SHP77 treated with DMSO at 0.1 percent for 48 hours (cell line): ENCODE data around the gene THBS3.

Experiments used
- DNase-seq: peaks from one replicate; lab custom pipeline; 2025; lab: John Stamatoyannopoulos, UW

Gene THBS3

DNA sequence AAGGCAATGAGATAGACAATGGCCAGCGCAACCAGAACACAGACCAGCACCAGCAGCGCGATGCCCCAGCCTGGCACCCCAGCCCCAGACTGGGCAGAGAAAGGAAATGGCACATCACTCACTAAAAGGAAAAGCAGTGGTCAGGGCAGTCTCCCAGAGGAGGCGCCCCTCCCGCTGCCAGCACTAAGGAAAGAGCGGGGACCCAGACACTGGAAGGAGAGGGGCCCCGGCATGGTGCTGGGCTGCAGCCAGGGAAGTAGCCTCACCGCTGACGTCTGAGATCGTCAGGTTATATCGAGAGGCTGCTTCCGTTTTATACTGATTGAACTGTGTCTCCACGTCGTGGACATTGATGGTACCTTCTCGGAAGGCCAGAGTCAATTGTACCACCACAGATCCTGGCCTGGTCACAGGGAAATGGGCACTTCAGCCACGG, 20.2 kb downstream of the THBS3 start:
- DNase-seq, result no peak

DNA sequence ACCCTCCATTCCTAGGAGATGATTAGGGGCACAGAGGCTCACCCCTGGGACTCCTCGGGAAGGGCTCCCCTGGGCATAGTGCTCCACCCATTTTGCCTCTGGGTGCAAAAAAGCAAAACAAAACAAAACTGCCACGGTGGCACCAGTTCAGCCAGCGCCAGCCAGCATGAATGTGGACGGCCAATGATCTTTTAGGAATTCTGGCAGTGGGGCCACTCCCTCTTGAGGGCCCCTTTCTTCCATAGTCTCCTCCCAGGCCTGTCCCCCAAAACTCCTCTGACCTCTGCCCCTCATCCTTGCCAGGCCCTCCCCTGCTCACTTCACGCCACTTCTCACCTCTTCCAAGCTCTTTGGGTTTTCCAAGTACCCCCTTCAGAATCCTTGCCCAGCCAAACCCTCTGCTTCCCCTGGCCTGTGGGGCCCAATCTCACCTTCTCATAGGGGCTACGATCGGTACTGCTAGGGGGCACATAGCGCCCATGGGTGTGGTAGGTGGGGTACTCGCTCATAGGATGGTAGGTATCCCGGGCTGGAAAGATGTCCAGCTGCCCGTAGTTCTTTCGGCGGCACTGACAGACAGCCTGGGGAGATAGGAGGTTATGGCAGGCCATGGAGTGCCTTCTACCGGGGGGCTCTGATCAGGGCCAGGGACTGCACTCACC, 20.8 kb downstream of the THBS3 start:
- no peak for DNase-seq

DNA sequence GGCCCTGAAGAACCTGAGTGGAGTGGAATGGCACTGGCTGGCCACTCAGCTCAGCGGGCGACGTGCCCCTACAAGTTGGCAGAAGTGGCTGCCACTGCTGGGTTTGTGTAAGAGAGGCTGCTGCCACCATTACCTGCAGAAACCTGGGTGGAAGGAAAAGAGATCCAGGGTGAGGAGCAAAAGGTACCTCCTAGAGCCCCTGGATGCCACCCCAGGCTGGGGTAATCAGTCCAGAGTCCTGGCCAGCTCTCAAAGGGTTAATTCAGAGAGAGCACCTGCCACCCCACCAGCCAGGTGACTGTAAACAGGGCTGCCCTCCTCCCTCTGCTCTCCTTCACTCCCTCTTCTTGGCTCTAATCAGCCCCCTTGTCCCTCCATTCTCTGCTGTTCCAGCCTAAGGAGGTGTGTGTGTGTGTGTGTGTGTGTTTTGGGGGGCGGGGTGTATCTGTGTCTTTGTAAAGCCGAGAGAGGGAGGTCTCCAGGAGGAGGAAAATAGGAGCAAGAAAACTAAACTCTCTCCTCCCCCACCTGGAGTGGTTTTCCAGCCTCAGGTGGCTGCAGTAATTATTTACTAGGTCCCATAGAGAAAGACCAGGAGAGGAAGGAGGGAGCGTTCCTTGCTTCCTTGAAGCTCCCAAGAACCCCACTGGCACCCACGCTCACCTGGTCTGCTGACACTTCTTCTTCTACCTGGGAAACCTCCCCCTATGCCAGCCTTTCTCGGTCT, 21.5 kb downstream of the THBS3 start:
- DNase-seq, result no peak

DNA sequence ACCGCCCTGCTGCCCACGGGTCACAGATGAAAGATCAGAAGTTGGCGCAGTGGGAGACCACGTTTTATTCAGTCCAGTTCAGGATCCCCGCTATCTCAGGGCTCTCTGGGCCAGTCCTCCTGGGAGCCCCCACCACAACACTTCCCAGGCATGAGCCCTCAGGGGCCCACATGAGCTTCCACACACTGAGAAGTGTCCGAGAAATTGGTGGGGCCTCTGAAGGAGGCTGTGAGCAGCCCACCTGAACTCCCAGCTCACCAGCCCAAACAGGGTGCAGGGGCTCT, 22.0 kb downstream of the THBS3 start:
- DNase-seq, result no peak

DNA sequence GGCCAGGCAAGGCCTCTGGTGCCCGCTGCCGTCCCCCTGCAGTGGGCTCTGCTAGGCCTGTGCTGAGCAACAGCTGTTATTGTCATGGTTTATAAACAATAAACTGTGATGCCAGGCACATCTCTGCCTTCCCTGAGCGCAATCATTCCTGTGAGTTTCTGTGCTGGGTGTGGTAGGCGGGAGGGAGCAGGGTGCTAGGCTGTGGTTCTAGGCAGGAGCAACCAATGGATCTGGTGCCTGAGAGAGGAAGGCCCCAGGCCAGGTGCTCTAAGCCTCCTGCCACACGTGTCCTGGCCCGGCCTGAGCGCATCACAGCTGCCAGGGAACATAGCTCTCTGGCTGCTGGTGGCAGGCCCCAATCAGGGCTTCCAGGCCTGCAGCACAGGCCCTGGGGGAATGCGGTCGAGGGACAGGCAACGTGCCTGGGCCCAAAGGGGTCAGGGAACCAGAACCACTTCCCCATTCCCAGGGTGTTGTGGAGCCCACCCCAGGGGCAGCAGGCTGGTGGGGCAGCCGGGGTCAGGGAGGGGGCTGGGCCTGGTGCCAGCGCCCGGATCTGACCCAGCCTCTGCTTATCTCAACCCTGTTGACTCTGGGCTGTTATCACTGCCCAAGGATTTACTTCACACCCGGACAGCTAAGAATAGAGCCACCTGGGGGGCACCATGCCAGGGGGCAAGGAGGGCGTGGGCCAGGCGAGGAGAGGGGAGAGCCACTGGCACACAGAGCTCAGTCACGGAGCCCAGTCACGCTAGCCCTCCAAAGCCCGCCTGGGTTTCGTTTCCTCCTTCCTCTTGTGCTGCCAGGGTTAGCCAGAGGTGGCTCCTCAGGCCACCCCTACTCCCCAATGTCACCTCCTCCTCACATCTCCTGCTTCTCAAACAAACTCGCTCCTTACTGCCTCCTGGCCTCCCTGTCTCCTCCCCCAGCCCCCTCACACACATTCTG, 22.6 kb downstream of the THBS3 start:
- DNase-seq, result no peak

DNA sequence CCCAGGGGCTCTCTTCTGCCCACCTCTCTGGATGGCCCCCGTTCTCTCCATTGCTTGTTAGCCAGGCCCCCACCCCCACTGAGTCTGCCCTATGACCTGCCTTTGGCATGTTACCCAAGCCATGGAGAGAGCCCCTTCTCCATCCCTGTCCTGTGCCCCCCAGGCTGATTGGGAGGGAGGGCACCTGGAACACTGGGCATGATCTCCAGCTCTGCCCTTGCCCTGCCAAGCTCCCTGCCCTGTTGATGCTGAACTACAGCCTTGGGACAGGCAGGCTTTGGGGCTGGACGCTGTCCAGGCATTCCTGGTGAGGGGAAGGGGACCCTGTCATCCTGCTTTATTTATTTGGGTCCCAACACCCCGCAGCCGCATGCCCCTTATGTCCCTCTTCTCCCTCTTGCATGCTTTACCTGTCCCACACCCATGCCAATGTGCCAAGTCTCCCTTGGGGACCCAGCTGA, 23.3 kb downstream of the THBS3 start:
- DNase-seq, result no peak

DNA sequence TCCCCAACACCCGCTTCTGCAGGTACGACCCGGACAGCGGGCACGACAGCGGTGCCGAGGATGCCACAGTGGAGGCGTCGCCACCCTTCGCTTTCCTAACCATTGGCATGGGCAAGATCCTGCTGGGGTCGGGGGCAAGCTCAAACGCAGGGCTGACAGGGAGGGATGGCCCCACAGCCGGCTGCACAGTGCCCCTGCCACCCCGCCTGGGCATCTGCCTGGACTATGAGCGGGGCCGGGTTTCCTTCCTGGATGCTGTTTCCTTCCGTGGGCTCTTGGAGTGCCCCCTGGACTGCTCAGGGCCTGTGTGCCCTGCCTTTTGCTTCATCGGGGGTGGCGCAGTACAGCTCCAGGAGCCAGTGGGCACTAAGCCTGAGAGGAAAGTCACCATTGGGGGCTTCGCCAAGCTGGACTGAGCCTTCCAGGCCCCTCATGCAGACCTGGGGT, 23.9 kb downstream of the THBS3 start:
- DNase-seq, result no peak

DNA sequence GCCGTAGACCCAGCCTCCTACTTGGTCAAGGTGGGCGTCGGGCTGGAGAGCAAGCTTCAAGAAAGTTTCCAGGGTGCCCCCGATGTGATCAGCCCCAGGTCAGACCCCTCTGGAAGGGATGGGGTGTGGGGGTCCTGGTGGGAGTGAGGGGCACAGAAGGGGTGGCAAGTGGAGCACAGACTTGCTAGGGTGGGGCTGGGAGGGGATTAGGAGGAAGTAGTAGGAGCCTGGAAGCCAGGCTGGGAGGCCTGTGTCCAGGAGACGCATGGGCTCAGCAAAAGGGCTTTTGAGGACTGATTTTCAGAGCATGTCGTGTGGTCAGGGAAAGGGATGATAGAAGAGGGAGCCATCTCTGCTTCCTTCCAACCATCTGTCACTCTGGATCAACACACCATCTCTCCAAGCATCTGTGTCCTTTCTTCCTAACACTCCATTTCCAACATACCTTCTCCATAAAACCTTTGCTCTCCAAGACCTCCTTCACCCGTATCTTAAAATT, 25.6 kb downstream of the THBS3 start:
- DNase-seq, result no peak

DNA sequence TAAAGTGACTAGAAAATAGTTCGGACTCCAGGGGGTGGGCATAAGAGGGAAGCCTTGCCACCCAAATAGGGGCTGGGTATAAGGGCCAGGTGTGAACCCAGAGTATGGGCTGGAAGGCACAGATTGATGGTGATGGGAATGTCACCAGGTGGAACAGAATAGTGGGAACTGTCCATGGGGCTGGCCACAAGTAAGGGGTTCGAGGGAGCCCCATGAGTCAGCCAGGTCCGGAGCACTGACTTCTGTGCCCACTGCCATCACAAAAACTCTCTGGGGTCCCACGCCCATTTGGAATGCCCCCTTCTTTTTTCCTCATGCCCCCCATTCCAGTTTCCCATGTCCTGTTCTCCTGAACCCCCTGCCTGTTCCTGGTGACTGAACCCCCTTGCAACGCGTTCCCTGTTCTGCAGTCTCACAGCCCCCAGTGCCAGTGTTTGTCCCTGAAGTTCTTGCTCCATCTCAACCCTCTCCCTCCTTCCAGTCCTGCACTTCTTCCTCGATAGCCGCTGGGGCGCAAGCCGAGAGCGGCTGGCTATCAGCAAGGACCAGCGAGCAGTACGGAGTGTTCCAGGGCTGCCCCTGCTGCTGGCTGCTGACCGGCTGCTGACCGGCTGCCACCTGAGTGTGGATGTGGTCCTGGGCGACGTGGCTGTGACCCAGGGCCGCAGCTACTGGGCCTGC, 26.2 kb downstream of the THBS3 start:
- no peak for DNase-seq

DNA sequence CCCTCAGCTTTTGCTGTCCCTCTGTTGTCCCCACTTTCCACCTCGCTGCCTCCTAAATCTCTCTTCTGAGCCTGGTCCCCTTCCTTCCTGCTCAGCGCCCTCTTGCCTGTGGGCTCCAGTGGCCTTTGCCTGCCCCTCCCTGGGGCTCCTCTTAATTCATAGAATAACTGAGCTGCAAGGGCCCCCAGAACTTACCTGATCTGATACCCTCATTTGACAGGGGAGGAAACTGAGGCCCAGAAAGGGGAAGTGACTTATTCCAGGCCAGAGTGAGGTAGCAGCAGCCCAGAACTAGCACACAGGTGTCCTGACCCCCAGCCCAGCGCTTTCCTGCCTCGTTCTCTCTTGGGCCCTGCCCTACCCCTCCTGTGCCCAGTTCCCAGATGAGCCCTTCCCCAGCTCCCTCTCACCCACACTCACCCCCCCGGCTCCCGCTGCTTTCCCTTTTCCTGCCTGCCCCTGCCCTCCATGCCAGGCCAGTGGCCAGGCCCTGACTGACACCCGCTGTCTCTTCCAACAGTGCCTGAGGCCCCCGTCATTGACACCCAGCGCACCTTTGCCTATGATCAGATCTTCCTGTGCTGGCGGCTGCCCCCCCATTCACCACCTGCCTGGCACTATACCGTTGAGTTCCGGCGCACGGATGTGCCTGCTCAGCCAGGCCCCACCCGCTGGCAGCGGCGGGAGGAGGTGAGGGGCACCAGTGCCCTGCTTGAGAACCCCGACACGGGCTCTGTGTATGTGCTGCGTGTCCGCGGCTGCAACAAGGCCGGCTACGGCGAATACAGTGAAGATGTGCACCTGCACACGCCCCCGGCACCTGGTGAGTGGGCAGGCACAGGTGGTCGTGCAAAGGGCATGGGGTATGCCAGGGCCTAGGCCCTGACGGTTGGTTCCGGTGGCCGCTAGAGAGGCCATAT, 28.3 kb downstream of the THBS3 start:
- no peak for DNase-seq

DNA sequence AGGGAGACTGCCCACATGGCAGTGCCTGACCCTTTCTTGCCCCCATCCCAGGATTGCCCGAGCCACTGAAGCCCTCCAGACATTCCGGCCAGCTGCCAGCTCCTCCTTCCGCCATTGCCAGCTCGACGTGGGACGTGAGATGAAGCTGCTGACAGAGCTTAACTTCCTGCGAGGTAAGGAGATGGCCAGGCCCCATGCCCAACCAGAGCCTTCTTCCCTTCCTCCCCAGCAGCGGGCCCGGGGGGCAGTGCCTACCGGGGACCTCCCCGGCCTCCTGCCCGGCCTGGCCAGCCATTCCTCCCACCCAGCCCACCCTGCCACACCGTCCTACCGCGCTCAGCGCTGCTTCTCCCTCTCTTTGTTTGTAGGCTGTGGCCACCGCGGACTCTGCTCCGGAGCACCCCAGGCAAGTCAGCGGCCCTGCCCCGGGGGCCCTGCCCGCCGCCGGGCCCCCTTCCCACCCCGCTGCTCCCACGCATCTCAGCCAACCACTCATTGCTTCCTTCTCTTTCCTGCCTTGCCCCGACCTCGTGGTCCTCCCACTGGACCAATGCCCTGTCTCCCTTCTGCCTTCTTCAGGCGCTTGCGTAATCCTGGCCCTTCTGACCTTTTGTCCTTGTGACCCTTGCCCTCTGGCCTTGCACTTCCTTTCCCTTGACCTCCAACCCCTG, 29.1 kb downstream of the THBS3 start:
- DNase-seq, result no peak

DNA sequence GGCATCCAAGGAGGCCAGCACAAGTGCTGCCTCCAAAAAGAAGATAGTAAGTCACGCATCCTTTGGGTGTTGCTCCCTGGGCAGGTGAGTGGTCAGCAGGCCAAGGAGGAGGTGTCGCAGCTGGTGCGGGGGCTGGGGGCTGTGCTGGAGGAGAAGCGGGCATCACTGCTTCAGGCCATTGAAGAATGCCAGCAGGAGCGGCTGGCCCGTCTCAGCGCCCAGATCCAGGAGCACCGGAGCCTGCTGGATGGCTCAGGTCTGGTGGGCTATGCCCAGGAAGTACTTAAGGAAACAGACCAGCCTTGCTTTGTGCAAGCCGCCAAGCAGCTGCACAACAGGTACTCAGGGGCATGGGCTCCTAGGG, 29.8 kb downstream of the THBS3 start:
- no peak for DNase-seq

DNA sequence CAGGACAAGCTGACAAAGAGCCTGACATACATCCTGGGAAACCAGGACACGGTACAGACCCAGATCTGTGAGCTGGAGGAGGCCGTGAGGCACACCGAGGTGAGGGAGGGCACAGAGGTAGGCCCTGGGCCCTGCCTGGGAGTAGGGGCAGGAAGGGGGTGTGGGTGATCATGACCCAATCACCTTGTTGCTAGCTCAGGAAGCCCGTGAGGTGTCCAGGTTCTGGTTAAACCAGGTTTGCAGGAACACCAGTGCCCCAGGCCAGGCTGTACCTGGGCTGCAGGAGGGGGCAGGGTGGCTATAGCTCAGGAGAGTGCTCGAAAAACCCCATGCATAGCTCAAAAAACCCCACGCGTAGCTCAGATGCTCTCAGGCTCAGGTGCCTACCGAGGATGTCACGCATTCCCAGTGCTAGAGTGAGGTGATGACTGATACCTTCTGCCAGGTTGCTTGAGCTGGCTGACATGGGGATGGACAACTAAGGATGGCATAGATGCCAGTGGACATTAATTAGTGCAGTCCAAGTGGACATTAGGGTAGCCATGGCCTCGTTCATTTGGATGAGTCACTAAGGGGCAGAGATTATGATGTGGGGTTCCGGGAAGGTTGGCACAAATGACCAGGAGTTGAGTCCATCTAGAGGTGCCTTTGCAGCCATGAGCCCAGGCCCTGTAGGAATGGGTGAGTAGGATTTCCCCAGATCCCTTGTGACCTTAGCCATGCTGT, 30.3 kb downstream of the THBS3 start:
- DNase-seq, result no peak

DNA sequence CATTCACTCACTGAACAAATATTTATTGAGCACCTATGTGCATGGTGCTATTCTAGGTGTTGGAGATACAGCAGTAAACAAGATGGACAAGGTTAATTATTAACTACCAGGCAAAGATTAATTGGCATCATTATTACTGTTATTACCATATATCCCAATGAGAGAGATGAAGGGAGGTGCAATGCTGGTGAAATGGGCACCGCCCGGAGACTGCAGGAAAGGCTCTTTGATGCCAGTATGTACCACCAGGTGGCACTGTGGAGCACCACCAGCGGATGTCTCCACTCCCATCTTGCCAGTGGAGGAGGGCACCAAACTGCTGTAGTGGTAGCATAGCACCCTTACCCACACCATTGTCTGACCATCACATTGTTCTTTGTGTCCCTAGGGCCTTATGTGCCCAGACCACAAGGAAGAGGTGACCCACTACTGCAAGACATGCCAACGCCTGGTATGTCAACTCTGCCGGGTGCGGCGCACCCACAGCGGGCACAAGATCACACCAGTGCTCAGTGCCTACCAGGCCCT, 31.1 kb downstream of the THBS3 start:
- peak; percentile 77 for DNase-seq

DNA sequence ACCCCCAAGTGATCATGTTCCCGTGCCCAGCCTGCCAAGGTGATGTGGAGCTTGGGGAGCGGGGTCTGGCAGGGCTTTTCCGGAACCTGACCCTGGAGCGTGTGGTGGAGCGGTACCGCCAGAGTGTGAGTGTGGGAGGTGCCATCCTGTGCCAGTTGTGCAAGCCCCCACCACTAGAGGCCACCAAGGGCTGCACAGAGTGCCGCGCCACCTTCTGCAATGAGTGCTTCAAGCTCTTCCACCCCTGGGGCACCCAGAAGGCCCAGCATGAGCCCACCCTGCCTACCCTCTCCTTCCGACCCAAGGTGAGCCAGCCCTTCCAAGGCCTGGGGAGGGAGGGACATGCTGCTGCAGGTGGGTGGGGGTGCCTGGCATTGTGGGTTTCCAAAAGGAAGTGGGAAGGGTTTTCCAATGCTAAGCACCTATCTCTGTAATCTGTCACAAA, 31.7 kb downstream of the THBS3 start:
- DNase-seq, result no peak

DNA sequence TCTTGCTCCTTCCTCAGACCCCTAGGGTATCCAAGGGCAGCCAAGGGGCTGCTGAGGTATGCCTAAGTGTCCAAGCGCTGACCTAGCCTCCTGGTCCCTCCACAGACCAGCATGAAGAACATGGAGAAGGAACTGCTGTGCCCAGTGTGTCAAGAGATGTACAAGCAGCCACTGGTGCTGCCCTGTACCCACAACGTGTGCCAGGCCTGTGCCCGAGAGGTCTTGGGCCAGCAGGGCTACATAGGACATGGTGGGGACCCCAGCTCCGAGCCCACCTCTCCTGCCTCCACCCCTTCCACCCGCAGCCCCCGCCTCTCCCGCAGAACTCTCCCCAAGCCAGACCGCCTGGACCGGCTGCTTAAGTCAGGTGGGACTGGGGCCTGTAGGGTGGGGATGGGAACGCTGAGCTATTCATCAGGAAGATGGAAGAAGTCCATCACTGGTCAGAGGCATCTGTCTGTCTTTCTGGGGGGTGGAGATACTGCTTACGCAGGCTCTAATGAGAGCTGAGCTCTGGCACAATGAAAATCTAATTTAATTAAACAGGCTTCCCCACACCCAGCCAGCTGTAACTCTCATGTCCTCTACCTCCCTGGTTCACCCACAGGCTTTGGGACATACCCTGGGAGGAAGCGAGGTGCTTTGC, 32.3 kb downstream of the THBS3 start:
- DNase-seq, result no peak

DNA sequence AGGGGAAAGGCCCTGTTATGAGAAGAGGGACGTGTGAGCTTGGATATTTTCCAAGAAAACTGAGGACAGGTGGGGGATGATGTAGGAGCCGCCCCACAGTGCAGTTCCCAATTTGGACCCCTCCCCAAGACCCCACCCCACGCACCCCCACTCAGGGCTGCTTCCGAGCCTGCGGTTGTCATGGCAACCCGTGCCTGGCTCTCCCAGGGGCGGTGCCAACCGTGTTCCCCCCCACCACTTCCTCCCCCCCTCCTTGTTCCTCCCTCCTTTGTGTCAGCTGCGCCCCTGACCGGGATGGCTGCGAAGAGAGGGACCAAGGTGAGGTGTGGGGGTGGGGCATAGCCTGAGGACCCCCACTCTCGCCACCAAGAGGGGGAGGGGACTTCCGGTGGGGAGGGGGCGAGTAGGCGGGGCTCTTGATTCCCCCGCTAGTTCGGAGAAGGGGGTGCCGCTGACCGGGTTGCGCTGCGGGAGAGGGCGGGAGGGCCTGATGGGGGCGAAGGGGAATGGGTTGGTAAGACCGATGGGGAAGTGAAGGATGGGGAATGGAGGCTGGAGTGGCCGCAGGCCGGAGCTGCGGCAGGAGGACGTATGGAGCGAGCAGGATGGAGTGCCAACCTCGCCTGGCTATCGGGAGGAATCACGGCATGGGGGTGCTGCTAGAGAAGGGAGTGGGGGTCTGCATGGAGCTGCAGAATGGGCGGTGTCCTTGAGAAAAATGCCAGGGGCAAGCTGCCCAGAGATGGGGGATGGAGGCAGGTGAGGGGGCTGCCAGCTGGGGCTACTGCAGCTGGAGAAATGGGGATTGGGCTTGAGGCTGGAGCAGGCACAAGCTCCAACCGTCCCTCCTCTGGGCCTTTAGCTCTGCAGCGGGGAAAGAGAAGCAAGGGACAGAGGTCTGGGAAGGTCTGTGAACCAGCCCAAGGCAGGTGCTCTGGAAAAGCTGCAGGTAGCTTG, 33.1 kb downstream of the THBS3 start:
- DNase-seq, result no peak
